ENCODE results near the gene RAD23B.

RAD23B gene

GRCh38 chr9:107375651-107376369 lies 92.7 kb downstream of the RAD23B start:
- TF ChIP-seq ZNF274 (IDR thresholded peaks at IDR 0.05; ENCODE audit: low read depth, low read length) = no peak

GRCh38 chr9:107378006-107378405 lies 94.9 kb downstream of the RAD23B start:
- TF ChIP-seq ZNF274 (IDR thresholded peaks at IDR 0.05; ENCODE audit: low read depth, low read length) = no peak
- H3K4me3 ChIP-seq (ENCODE audit: low read length) = no peak overlapping the region

More at GRCh38 chr9:107375651-107376369, 92.7 kb downstream of the RAD23B start:
- no peak overlapping the region for H3K4me3 ChIP-seq (ENCODE audit: low read length)
